GM12873 (cell line): Measurements from ENCODE around the gene EREG.

ENCODE experiments used
- TF ChIP-seq, protein P1 (sequence below): IDR thresholded peaks from 2 replicates; pipeline ENCODE4 v1.5.1; 2012; ENCODE audit warnings: low read depth, mild to moderate bottlenecking, moderate library complexity, low read length, control low read depth; ENCODE audit not compliant: insufficient read depth; ENCODE audit errors: missing control alignments

Gene EREG

DNA sequence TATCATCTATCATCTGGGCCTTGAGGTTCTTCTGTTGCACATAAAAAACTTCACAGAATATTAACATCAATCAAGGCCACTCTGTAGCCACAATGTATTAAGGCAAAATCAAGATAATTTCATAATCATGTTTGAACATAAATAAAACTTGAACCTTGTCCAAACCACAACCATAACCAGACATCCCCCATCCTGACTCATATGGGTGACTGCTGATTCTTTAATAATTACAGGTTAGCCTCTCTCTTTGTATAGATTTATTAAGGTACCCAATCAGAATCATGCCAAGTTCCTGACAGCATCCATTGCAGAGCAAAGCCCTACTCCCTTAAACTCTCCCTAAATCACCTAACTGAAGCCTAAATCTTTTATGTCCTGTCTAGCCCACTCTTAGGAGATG lies 63.3 kb downstream of the EREG start:
- TF ChIP-seq, protein P1, sequence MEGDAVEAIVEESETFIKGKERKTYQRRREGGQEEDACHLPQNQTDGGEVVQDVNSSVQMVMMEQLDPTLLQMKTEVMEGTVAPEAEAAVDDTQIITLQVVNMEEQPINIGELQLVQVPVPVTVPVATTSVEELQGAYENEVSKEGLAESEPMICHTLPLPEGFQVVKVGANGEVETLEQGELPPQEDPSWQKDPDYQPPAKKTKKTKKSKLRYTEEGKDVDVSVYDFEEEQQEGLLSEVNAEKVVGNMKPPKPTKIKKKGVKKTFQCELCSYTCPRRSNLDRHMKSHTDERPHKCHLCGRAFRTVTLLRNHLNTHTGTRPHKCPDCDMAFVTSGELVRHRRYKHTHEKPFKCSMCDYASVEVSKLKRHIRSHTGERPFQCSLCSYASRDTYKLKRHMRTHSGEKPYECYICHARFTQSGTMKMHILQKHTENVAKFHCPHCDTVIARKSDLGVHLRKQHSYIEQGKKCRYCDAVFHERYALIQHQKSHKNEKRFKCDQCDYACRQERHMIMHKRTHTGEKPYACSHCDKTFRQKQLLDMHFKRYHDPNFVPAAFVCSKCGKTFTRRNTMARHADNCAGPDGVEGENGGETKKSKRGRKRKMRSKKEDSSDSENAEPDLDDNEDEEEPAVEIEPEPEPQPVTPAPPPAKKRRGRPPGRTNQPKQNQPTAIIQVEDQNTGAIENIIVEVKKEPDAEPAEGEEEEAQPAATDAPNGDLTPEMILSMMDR = no peak

DNA sequence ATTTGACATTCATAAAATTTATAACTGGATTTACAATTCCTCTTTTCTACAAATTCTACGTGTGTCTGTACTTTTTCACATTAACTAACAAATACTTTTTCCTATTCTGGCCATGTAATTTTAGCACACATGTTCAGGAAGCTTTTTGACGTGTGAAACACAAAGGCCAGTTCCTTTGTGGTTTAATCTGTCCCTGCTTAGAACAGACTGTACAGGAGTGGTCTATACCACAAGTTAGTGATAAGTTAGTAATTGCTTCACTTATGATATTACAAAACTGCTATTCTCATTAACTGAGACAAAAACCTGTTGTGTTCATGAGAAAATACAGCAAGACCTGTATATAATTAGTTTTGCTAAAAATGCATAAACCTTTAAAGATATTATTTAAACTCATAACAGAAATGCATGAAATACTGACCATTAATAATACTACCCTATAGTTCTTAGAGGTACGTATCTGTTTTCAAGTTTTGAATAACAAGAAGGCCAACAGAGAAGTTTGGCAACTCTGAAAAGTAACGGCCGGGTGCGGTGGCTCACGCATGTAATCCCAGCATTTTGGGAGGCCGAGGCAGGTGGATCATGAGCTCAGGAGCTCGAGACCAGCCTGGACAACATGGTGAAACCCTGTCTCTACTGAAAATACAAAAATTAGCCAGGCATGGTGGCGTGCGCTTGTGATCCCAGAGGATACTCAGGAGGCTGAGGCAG lies 66.3 kb downstream of the EREG start:
- TF ChIP-seq, protein P1 = no peak

DNA sequence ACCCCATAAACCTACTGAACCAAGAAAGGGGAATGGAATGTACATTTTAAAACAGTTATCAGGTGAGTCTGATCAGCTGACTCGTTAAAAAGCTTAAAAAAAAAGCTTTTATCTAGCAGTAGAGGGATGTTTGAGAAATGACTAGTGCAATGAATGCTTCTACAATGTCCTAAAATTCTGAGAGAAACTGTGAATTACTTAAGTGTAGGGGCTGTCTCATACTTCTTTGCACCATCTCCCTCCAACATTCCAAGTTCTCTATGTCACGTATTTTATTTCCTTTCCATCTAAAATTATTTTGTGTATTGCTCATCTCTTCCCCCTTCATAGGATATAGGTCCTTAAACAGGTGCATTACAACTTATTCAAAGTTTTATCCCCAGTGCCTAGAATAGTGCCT lies 68.1 kb downstream of the EREG start:
- TF ChIP-seq, protein P1 = no peak

DNA sequence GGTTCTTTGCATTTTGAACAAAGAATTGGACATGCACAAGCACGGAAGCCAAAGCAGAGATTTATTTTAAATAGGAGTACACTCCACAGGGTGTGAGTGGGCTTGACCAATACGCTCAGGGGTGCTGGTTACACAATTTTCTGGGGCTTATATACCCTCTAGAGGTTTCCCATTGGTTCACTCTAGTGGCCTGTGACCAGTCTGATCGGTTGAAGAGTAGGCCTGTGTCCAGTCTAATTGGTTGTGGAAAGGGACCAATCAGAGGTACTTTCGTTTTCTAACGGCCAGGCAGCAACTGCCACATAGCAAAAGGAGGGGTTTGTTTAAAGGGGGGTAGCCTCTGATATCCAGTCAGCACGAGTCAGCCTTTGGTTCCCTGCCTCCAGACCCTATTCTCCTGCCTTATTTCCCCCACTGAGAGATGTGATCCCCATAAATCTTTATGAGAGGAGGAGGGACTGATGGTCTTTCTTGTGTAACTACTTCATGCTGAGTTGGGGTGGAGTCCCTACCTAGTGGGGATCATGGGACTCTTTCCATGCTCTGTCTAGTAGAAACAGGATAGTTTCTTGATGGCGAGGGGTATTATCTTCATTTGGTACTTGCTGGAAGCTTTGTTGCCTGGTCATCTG lies 68.7 kb downstream of the EREG start:
- TF ChIP-seq, protein P1 = no peak

DNA sequence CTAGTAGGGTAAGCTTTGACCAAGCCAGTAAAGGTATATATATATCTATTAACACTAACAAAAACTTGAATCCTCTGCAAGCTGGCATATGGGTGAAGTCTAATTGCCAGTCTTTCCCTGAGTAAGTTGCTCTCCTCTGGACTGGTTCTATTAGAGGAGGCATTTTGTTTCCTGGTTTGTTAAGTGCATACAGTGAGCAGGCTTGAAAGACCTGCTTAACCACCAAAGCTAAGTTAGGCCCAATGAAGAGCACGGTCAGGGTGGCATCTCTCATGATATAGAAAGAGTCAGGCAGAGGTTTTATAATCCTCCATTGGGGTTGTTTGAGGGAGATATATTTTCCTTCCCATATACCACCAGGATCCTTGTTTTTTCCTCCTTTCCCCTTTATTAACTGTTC lies 70.4 kb downstream of the EREG start:
- TF ChIP-seq, protein P1 = no peak

DNA sequence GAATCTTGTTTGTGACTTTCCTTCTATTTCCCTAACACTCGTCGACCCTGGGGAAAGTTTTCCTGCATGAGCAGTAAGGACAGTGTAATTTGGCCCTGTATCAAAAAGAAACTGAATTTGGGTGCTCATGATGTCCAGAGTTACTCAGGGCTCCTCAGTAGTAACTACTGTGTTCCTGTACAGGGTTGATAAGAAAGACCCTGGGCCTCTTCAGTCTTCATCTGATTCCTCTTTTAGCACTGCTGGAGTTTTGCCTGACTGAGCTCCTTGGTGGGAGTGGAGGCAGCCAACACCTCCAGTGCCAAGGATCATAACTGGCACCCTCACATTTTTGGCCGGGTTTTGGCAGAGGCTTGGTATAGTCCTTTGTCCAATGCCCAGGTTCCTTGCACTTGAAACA lies 72.9 kb downstream of the EREG start:
- TF ChIP-seq, protein P1 = no peak
